ENCODE results near the gene CHURC1.

DNA sequence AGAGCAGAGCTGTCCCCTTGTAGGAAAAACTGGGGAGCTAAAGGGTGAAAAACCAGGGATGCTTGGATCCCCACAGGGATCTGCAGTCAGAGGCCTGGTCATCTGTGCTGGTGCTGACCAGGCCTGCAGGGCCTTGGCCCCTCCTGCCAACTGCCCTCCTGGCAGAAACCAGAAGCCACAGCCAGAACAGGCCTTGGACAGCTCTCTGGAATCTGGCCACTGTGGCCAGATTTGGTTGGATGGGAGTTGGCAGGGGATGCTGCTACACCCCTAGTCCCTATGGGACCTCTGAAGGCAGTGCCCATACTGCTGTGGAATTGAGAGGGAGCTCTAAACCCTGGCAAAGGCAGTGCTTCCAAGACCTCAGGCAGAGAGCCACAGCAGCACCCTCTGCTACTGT lies 37.5 kb downstream of the CHURC1 start:
- TF ChIP-seq, protein P1, sequence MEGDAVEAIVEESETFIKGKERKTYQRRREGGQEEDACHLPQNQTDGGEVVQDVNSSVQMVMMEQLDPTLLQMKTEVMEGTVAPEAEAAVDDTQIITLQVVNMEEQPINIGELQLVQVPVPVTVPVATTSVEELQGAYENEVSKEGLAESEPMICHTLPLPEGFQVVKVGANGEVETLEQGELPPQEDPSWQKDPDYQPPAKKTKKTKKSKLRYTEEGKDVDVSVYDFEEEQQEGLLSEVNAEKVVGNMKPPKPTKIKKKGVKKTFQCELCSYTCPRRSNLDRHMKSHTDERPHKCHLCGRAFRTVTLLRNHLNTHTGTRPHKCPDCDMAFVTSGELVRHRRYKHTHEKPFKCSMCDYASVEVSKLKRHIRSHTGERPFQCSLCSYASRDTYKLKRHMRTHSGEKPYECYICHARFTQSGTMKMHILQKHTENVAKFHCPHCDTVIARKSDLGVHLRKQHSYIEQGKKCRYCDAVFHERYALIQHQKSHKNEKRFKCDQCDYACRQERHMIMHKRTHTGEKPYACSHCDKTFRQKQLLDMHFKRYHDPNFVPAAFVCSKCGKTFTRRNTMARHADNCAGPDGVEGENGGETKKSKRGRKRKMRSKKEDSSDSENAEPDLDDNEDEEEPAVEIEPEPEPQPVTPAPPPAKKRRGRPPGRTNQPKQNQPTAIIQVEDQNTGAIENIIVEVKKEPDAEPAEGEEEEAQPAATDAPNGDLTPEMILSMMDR (conservative IDR thresholded peaks at IDR 0.05 in 1 of 2, IDR thresholded peaks at IDR 0.05 in 1 of 2; ENCODE audit: extremely low read depth in 1 of 2, insufficient read depth in 1 of 2, low read depth in 1 of 2, low read length in 2 of 2): no peak
- TF ChIP-seq EZH2 (IDR thresholded peaks at IDR 0.05; ENCODE audit: borderline replicate concordance, low read length): no peak
